Activated gamma-delta T cell (primary cell): ENCODE results near the gene CCR5AS.
"Not testable (repeated sequence)": the region's sequence is repeated elsewhere in the genome, so short reads cannot be mapped to it uniquely, and the experiment has no call there.

Experiments used
- DNase-seq: peaks from one replicate; lab custom pipeline; 2025; lab: John Stamatoyannopoulos, UW

CCR5AS gene

DNA sequence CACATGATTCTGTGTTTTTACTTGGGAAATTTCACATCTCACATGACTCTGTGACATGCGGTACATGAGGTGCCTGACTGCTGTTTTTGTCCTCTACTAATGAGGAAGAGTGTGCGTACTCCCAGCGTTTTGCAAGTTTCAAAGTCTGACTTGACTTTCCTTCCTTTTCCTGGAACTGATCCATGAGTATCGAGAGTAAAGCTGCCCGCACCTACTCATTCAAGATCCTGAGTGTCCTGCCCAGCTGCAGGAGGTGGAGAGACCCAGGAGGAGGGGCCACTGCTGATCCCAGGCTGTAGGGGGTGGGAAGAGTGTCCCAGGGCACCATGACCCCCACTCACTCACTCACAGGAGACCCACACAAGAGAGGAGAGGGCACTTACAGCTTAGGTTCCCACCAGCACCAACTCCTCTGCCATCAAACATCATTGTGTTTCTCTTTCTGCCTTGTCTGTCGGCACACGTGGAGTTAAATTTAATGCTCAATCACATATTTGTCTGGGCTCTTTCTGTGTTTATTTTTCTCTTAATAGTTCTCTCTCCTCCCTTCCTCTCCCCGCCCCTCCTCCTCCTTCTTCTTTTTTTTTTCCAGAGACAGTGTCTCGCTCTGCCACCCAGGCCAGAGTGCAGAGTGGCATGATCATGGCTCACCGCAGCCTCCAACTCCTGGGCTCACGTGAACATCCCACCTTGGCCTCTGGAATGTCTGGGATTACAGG, 1.4 kb downstream of the CCR5AS start:
- no peak for DNase-seq

- DNase-seq, result not testable (repeated sequence)
Observed at GRCh38 chr3:46402902-46403301, 4.0 kb downstream of the CCR5AS start.

- DNase-seq, result no peak
Observed at GRCh38 chr3:46401579-46401978, 5.3 kb downstream of the CCR5AS start.

DNA sequence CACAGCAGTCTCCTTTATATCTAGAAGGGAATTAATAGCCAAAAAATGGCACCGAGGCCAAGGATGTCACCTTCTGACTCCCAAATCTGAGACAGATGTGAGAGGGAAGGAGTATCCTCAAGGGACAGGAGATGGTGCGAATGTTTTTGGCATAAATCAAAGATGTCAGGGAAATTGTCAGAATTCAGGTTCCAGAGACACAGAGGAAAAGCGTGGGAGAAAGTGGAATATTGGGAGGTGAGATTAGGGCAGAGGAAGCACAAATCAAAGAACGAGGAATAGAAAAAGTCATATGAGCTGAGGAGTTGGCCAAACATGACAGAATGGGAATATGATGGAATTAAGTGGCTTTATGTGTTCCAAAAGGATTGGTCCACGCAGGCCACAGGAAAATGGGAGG, 6.0 kb downstream of the CCR5AS start:
- no peak for DNase-seq

GRCh38 chr3:46400000-46400734, 6.7 kb downstream of the CCR5AS start:
- no peak for DNase-seq

DNA sequence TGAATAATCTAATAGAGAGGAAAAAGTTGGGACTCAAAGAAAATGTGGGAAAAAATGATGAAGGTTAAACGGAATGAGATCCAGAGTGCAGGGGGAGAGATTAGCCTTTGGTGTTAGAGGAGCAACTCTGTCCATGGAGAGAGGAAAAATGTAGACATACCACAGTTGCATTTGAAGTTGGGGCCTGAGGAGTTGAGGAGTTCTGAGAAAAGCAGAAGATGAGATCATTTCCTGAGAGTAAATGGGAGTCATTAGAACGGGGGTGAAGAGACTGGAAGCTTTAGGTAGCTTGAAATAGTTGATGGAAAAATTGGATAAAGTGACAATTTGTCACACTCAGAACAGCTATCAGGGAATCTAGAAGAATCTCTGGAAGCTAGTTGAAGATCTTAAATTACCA, 7.3 kb downstream of the CCR5AS start:
- no peak for DNase-seq

DNA sequence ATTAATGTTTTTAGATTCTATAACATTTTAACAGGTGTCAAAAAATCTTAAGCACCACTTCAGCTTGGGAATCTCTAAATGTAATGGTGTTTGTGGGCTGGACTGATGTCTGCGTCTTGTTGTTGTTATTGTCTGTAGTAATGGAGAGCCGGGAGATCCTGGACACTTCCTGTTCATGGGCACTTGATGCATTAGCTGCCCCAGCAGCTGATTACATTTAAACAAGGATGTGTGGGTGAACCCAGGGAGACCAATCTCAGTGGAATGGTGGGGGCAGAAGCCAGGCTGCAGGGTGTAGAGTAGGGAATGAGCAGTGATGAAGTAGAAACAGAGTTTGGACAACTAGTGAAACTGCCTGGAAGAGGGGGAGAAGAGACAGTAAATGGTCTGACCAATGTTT, 7.8 kb downstream of the CCR5AS start:
- DNase-seq, result no peak

GRCh38 chr3:46398186-46398955, 8.5 kb downstream of the CCR5AS start:
- no peak for DNase-seq

DNA sequence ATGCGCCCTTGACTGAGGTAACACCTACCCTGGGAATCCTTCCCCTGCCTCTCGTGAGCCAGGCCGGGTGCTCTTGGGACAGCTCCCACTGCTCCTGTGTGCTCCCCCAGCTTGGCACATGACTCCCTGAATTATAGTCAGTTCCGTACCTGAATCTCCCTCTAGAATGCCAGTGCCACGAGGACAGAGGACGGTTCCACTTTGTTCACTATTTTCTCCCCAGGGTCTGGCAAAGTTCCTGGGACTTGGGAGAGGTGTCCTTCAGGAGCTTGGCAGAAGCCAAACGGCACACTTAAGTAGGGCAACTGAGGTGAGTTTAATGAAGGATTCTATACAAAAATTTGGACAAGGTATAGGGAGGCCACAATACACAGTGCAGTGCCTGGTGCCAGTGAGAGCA, 9.8 kb downstream of the CCR5AS start:
- no peak for DNase-seq

DNA sequence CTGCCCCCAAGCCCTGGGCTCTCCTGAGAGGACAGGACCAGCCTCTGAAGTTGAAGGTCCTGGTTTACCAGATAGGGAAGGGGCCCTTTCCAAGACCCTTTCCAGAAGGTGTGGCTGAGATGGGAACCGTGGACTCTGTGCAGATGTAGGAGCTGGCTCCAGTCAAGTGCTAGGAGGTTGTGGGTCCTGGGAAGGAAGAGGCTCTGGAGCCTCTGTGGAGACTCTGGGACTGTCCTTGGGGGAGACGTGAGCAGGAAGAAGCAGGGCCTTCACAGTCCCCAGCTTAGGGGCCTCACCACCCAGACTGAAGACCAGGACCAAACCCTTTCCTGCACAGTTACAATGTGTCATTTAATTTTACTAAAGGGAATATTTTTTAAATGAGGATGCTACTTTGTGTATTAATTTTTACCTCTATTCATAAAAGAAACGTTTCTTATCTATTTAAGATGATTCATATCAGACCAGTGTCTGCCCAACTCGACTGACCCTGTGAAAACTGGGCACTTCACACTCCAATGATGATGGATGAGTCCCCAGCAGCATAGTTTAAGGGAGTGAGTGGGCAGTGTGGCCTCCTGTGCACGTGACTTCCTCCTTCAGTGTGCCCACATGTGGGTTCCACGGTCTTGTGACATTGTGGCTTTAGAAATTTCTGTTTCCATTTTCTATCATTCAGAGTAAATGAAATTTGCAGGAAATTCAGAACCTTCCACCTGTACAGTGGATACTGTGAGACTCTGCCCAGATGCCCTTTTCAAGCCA, 10.9 kb downstream of the CCR5AS start:
- DNase-seq, result no peak

GRCh38 chr3:46395210-46395661, 11.6 kb downstream of the CCR5AS start:
- DNase-seq, result no peak

DNA sequence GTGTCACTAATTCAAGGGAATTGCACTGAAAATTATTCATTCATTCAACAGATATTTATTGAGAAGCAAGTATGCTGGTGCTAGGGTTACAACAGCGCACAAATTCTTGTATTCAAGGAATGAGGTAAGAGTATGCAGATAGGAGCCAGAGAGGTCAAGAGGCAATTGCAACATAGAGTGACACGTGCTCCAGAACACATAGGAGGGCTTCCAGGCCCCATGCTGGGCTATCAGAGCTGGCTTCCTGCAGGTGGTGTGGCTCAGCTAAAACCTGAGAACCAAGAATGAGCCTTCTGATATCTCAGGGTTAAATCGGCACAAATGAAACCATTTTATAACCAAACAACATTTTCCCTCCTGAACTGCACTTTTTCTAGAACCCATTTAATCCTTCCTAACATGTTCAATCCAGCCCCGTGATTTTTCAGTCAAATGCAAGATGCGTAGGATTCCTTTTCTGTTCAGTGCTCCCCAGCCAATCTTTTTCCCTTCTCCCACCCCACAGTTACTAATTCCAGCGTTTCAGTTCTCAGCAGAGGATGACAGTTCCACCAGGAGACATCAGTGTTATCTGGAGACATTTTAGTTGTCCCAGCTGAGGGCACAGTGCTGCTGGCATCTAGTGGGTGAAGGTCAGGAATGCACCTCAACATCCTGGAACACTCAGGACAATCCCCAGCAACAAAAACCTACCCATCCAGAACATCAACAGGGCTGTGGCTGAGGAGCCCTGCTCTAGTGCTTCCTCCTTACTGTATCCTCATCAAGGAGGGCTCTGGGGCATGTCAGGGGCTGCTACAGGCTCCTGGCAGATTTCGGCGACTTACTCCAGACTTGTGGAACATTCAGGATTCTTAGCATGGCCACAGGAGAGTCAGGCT, 13.1 kb downstream of the CCR5AS start:
- no peak for DNase-seq

DNA sequence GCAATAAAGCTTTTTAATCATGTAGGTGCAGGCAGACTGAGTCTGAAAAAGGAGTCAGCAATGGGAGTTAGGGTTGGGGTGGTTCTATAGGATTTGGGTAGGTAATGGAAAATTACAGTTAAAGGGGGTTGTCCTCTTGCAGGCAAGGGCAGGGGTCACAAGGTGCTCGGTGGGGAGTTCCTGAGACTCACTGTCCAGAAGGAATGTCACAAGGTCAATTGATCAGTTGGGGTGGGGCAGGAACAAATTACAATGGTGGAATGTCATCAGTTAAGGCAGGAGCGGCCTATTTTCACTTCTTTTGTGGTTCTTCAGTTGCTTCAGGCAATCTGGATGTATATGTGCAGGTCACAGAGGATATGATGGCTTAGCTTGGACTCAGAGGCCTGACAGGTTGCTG, 13.9 kb downstream of the CCR5AS start:
- no peak for DNase-seq

GRCh38 chr3:46391526-46391925, 15.3 kb downstream of the CCR5AS start:
- DNase-seq, result not testable (repeated sequence)

- no peak for DNase-seq
Observed at GRCh38 chr3:46389306-46389705, 17.6 kb downstream of the CCR5AS start.

GRCh38 chr3:46388847-46389246, 18.0 kb downstream of the CCR5AS start:
- not testable (repeated sequence) for DNase-seq

DNA sequence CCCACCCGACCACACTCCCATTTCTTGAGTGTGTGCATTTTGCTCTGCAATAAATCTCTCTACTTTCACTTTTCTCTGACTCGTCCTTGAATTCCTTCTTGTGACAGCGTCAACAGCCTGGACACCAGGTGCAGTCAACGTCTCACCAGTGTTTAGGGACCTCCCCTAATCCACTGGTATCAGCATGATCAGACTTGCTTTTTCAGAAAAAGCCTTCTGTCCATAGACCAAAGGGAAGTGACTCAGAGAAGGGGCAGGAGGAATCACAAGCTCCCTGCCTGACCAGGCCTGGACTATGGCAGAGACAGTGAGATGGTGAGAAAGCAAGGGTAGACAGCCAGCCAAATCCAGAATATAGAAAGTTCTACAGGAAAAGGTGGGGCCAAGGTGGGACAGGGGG, 20.7 kb downstream of the CCR5AS start:
- DNase-seq, result no peak

- no peak for DNase-seq
Observed at GRCh38 chr3:46383951-46384330, 22.9 kb downstream of the CCR5AS start.

DNA sequence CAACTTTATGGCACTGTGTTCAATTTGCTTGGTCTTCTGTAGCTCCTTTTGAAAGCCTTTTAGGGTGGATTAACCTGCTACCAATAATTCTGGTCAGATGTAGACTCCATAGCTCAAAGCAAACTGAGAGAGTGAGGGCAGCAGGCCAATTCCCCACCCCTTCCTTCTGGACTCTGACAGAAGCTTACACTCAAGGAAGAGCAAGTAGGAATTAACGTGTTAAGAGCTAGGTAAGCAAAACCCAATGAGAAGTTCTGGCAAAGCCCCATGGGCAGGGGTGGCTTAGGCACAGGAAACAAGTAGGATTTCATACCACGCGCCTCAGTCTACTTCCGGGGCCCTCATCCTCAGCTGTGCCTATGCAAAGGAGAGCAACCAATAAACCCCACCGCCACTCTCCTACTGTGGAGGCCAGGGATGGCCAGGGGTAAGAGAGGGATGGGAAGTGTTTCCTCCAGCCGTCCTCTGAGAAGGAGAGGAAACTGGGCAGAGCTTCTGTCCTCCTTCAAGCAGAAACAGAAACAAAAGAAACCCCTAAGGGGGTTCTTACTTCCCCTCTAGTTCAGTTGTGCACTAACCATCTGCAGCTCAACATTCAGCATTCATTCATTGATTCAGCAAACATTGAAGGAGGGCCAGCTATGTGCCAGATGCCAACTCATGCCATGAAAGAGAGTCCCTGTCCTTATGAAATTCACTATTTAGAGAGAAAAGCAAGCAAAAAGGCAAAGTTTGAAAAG, 23.5 kb downstream of the CCR5AS start:
- no peak for DNase-seq

GRCh38 chr3:46381625-46382024, 25.2 kb downstream of the CCR5AS start:
- no peak for DNase-seq
